HG03342 (cell line): Measurements from ENCODE around the gene IRF5.
"Not testable (repeated sequence)": the region's sequence is repeated elsewhere in the genome, so short reads cannot be mapped to it uniquely, and the experiment has no call there.

ENCODE experiments used
- ATAC-seq: cut with Tn5 transposase; IDR thresholded peaks from one replicate; pipeline ENCODE4 v1.9.1; 2021; ENCODE audit warnings: mild to moderate bottlenecking, moderate library complexity; ENCODE audit not compliant: unreplicated experiment

The IRF5 gene

DNA sequence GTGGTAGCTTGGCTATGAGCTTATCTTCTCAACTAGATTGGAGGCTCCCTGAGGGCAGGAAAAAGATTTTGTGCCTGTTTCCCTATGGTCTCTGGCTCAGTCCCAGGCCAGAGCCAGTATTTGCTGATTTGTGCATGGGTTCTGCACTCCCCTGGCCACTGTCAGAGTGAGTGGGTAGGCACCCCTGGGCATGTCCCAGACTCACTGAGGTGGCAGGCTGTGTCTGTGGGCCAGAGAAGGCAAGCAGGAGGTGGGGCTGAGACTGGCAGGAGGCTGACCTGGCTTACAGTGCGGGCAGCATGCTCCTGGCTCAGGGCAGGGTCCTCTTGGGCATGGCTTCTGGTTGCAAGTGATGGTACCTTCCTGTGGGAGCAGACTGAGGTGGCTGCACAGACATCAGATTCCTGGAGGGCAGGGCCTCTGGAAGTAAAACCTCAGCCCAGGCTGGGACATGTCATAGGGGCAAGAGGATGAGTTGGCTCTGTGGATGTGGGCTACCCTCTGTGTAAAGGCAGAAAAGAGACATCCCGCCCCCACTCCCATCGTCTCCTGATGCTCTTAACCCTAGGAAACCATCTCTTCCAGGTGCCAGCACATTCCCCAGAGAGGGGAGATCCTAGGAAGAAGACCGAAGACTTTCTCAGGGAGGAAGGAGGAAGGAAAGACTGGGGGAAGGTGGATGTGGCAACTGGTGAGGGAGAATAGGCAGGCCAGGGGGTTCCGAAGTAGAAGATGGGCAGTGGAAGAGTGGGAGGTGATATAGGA is 31.5 kb upstream of the IRF5 start:
- ATAC-seq, result no peak

- ATAC-seq, result no peak
These were observed 30.8 kb upstream of the IRF5 start for GRCh38 chr7:128906766-128907559.

DNA sequence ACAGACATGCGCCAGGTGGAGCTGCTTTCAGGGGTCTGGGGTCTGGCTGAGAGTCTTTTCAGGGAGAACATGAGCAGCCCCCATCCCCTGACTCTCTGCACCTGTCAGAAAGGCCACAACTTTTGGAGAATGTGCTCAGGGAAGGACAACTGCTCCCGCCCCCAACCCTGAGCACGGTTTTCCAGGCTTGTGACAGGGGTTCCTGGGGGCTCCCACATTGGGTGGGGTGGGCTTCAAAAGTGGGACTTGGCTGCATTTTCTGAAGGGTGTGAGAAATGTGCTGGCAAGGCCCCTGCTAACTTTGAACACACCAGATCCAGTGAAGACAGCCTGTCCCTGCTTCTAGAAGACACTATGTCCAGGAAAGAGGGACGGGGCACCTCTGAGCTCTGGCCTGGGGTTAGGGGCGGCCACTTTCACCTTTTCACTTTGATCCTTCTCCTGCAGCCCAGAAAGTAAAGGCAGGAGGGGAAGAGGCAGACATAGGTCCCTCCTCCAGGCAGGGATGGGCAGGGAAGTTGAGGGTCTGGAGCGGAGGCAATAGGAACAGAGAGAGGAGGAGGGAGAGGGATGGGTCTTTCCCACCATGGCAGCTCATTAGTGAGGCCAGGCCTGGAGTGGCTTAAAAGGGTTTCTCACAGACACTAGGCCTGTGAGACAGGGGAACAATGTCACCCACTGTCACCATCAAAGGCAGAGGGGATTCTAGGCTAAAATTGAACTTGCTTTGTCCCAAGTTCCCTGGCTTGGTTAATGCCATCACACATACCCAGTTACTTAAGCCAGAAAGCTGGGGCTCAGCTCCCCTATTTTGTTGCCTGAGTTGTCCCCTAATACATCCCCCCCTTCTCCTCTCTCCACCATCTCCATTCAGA is 28.7 kb upstream of the IRF5 start:
- no peak for ATAC-seq

- no peak for ATAC-seq
These were observed 27.8 kb upstream of the IRF5 start for GRCh38 chr7:128909625-128910568.

DNA sequence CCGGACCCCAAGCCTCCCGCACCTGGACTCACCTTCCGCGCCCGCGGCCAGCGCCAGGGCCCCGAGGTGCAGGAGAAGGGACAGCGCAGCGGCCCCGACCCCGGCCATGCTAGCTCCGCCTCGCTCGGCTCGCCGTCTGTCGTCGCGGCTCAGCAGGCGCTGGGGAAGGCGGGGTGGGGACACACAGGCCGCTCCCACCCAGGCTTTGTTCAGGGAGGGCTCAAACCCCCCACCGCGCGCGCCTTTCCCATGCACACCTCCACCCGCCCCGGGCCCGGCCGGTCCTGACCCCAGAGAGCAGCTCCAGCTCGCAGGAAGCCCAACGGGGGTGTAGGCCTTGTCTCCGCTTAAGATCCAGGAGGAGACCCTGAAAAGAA is 27.2 kb upstream of the IRF5 start, which contains the start of gene KCP:
Gene KCP, minus strand, starts transcription at position 141 of the 377 bp plus-strand sequence. Its CDS starts 33 bp downstream, at position 108.
- no peak for ATAC-seq

GRCh38 chr7:128911423-128912031 is 26.2 kb upstream of the IRF5 start:
- no peak for ATAC-seq

- no peak for ATAC-seq
These were observed 25.4 kb upstream of the IRF5 start for GRCh38 chr7:128912281-128912680.

GRCh38 chr7:128912709-128913495 is 24.8 kb upstream of the IRF5 start:
- ATAC-seq, result not testable (repeated sequence)

DNA sequence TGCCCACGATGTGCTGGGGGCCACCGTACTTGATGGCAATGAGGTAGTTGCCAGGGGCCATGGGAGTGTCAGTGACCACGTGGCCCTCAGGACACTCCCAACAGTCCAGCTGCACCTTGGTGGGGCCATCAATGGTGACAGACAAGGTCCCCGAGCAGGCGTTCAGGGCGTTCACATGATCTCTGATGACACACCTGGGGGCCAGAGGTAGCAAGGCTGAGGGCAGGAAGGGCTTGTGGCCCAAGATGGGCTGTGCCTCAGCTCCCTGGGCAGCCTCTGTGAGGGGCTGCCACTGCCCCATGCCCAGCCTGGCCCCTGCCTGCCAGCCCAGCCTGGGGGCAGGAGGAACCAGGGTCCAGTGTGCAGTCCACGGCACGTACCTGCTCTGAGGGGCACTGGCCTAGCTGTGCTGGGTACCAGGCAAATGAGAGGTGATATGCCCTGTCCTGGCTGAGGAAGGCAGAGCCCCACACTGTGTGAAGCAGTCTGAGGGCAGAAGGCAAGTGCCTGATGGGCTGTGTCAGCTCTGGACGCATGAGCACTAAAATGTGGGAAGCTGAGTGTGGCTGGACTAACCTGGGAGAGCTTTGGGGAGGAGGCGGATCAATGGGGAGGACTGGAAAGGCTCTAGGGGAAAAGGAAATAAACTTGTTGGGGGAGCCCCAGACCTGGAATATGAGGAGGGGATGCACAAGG is 23.7 kb upstream of the IRF5 start:
- no peak for ATAC-seq

- ATAC-seq, result no peak
These were observed 23.1 kb upstream of the IRF5 start for GRCh38 chr7:128914566-128915151.

GRCh38 chr7:128915271-128915819 is 22.4 kb upstream of the IRF5 start:
- ATAC-seq, result no peak

GRCh38 chr7:128915841-128916642 is 21.7 kb upstream of the IRF5 start:
- no peak for ATAC-seq

GRCh38 chr7:128916643-128916915 is 21.1 kb upstream of the IRF5 start:
- no peak for ATAC-seq

DNA sequence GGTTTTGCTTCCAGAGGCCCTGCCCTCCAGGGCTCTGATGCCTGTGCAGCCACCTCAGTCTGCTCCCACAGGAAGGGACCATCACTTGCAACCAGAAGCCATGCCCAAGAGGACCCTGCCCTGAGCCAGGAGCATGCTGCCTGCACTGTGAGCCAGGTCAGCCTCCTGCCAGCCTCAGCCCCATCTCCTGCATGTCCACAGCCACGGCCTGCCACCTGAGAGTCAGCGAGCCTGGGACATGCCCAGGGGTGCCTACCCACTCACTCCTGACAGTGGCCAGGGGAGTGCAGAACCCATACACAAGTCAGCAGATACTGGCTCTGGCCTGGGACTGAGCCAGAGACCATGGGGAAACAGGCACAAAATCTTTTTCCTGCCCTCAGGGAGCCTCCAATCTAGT is 20.6 kb upstream of the IRF5 start:
- no peak for ATAC-seq

DNA sequence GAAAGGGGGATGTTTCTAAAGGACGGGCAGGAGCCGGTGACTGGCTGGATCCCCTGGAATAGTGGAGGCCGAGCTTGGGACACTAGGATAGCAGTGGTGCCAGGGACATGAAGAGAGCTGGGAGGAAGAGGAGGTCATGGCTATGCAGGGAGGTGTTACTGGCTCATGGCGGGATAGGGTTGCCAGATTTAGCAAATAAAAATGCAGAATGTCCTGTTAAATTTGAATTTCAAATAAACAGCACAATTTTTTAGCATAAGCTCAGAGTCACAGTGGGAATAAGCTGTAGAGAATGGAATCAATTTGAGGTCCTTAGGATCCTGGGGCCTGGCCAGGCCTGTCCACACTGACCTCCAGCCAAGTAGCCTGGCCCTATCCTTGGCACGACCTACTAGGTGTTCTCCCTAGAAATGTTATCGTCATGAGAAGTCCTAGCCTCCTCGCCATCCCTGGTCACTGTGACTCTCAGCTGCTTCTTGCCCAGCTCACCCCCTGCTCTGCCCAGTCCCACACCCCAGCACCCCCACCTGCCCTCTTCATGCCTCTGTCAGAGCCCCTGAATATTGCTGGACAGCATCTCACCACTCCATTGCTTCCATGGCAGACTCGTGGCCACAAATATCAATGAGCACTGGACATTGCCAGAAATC is 19.6 kb upstream of the IRF5 start:
- ATAC-seq, result no peak

- ATAC-seq, result no peak
These were observed 18.5 kb upstream of the IRF5 start for GRCh38 chr7:128919241-128919640.
